ENCODE results near the gene MARVELD2.
"Not testable (repeated sequence)": the region's sequence is repeated elsewhere in the genome, so short reads cannot be mapped to it uniquely, and the experiment has no call there.

The MARVELD2 gene

GRCh38 chr5:69414885-69415583 is at the start of gene MARVELD2:
Gene MARVELD2 (plus strand): TSS chr5:69415116. CDS start chr5:69419386, 4,270 bp downstream.
- no peak for DNase-seq (ENCODE audit: low read depth)
- peak within 1 kb of the TSS; percentile 39 for H3K4me3 ChIP-seq (ENCODE audit: low read depth, low read length)

GRCh38 chr5:69367697-69368279 is 47.1 kb upstream of the MARVELD2 start:
- peak overlapping the region; percentile 94 for H3K4me3 ChIP-seq (ENCODE audit: low read depth, low read length)

GRCh38 chr5:69368458-69369339 is 46.2 kb upstream of the MARVELD2 start:
- peak overlapping the region; percentile 94 for H3K4me3 ChIP-seq (ENCODE audit: low read depth, low read length)
- DNase-seq (ENCODE audit: low read depth), result peak; percentile 13

More at GRCh38 chr5:69367697-69368279, 47.1 kb upstream of the MARVELD2 start:
- DNase-seq (ENCODE audit: low read depth), result no peak

- DNase-seq (ENCODE audit: low read depth), result peak; percentile 69
- peak within 1 kb of the TSS; percentile 94 for H3K4me3 ChIP-seq (ENCODE audit: low read depth, low read length)
Observed at GRCh38 chr5:69369340-69370121, 45.4 kb upstream of the MARVELD2 start, which contains the start of the genes AK6, RAD17 and TAF9. Gene AK6 (minus strand): TSS chr5:69369520. CDS start chr5:69369490, 30 bp downstream. Gene RAD17 (plus strand): TSS chr5:69369818. CDS start chr5:69372209, 2,391 bp downstream. Gene TAF9 (minus strand): TSS chr5:69369520. CDS start chr5:69365737, 3,783 bp downstream.

GRCh38 chr5:69370335-69370734 is 44.6 kb upstream of the MARVELD2 start:
- not testable (repeated sequence) for DNase-seq (ENCODE audit: low read depth)

GRCh38 chr5:69372394-69372793 is 42.5 kb upstream of the MARVELD2 start:
- DNase-seq (ENCODE audit: low read depth), result no peak
- no peak overlapping the region for H3K4me3 ChIP-seq (ENCODE audit: low read depth, low read length)

More at GRCh38 chr5:69370335-69370734, 44.6 kb upstream of the MARVELD2 start:
- peak overlapping the region; percentile 94 for H3K4me3 ChIP-seq (ENCODE audit: low read depth, low read length)

- DNase-seq (ENCODE audit: low read depth), result no peak
- no peak overlapping the region for H3K4me3 ChIP-seq (ENCODE audit: low read depth, low read length)
Observed at GRCh38 chr5:69374911-69375446, 39.9 kb upstream of the MARVELD2 start.

- no peak overlapping the region for H3K4me3 ChIP-seq (ENCODE audit: low read depth, low read length)
- DNase-seq (ENCODE audit: low read depth), result no peak
Observed at GRCh38 chr5:69378376-69378775, 36.5 kb upstream of the MARVELD2 start.

GRCh38 chr5:69404659-69405330 is 10.1 kb upstream of the MARVELD2 start:
- no peak for DNase-seq (ENCODE audit: low read depth)
- H3K4me3 ChIP-seq (ENCODE audit: low read depth, low read length), result no peak overlapping the region

- DNase-seq (ENCODE audit: low read depth), result no peak
- H3K4me3 ChIP-seq (ENCODE audit: low read depth, low read length), result peak overlapping the region; percentile 39
Observed at GRCh38 chr5:69415584-69415958, 655 bp downstream of the MARVELD2 start.

GRCh38 chr5:69416180-69416579 is 1.3 kb downstream of the MARVELD2 start:
- no peak overlapping the region for H3K4me3 ChIP-seq (ENCODE audit: low read depth, low read length)
- DNase-seq (ENCODE audit: low read depth), result no peak

- DNase-seq (ENCODE audit: low read depth), result no peak
- no peak overlapping the region for H3K4me3 ChIP-seq (ENCODE audit: low read depth, low read length)
Observed at GRCh38 chr5:69416699-69417098, 1.8 kb downstream of the MARVELD2 start.

- DNase-seq (ENCODE audit: low read depth), result no peak
- no peak overlapping the region for H3K4me3 ChIP-seq (ENCODE audit: low read depth, low read length)
Observed at GRCh38 chr5:69418554-69418953, 3.6 kb downstream of the MARVELD2 start.

GRCh38 chr5:69431424-69432303 is 16.7 kb downstream of the MARVELD2 start:
- DNase-seq (ENCODE audit: low read depth), result no peak
- no peak overlapping the region for H3K4me3 ChIP-seq (ENCODE audit: low read depth, low read length)

GRCh38 chr5:69432412-69433206 is 17.7 kb downstream of the MARVELD2 start:
- no peak overlapping the region for H3K4me3 ChIP-seq (ENCODE audit: low read depth, low read length)
- no peak for DNase-seq (ENCODE audit: low read depth)

GRCh38 chr5:69435276-69435884 is 20.5 kb downstream of the MARVELD2 start:
- H3K4me3 ChIP-seq (ENCODE audit: low read depth, low read length); DNase-seq (ENCODE audit: low read depth): not testable (repeated sequence)

All from skeletal muscle cell (primary cell).